ENCODE results near the gene HDGF. TPM values are rescaled to one million over a fixed set of nuclear protein-coding genes. Genes with fewer than 3 reads are reported as not detected.

Gene HDGF
- total RNA-seq, 2 donors from 2014 or later = 215 to 438 TPM

DNA sequence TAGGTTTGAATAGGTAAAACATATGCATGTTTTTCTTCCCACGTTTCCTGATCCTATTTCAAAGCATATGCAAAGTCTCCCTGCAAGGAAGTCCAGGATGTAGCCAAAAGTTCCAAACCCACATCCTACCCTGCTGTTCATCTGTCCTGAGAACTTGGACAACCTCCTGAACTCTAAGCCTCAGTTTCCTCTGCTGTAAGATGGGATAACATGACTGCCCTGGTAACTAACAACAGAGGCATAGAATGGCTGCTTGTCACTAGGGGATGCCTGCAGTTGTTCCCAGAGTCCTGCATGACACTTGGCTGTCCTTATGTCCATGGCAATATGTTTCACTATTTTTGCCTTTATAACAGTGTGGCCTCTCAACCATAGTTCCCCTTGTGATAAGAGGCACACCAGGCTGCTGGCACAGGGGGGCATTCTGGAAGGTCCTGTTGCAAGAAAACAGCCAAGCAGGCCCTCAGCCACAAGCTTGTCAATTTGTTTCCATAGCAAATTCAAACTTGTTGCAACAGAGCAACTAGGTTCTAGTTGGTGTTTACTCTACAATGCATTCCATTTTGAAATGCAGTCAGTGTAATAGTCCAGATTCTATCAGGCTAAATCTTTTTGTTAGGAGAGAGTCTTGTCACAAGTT, 1.5 kb upstream of the HDGF start:
- H3K36me3 ChIP-seq = no peaks in the 10 kb centered on the region
- H3K4me1 ChIP-seq = peaks cover 12% of the 10 kb centered on the region
- H3K27me3 ChIP-seq = no peaks in the 10 kb centered on the region
- TF ChIP-seq, protein P1, sequence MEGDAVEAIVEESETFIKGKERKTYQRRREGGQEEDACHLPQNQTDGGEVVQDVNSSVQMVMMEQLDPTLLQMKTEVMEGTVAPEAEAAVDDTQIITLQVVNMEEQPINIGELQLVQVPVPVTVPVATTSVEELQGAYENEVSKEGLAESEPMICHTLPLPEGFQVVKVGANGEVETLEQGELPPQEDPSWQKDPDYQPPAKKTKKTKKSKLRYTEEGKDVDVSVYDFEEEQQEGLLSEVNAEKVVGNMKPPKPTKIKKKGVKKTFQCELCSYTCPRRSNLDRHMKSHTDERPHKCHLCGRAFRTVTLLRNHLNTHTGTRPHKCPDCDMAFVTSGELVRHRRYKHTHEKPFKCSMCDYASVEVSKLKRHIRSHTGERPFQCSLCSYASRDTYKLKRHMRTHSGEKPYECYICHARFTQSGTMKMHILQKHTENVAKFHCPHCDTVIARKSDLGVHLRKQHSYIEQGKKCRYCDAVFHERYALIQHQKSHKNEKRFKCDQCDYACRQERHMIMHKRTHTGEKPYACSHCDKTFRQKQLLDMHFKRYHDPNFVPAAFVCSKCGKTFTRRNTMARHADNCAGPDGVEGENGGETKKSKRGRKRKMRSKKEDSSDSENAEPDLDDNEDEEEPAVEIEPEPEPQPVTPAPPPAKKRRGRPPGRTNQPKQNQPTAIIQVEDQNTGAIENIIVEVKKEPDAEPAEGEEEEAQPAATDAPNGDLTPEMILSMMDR (IDR thresholded peaks at IDR 0.05) = no peak
- no peak for DNase-seq
- no peak overlapping the region for H3K4me3 ChIP-seq
- H3K9me3 ChIP-seq = no peaks in the 10 kb centered on the region
- no peak overlapping the region for H3K27ac ChIP-seq
- peak overlapping the region in 1 of 2 donors; percentile 99 for H3K9ac ChIP-seq (ENCODE audit: low read depth in 2 of 2, low read length in 2 of 2)
- intact Hi-C loops (cut with DNase I) = no loop called here

DNA sequence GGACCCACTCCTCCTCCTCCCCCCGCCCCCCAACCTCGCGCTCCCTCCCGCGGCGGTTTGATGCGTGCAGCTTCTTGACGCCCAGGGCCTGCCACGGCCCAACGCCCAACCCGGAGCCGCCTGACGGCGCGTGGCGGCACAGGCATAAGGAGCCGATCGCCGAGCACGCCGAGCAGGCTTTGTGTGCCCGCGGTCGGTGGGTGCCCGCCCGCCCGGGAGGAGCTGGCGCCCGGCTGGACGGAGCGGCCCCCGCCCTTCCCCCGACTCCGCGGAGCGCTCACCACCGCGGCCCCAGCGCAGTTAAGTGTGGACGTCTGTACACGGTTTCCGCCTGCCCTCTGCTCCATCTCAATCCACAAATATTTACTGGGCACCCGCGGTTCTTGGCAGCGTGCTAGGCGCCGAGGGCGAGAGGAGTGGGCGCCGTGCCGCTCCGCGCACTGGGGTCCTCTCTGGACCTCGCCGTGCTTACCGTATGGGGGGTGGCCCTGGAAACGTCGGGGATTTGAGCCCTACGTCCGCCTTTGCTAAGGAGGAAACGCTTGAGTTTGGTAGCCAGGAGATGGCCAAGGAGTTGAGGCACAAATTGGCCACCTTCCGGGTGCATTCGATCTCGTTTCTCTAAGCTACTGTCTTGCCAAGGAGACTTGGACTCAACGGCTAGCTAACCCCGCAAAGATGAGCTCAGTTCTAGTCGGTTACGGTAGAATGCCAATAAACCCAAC, 444 bp upstream of the HDGF start:
- H3K27me3 ChIP-seq = no peaks in the 10 kb centered on the region
- peak overlapping the region; percentile 91 to 99 for H3K9ac ChIP-seq (ENCODE audit: low read depth in 2 of 2, low read length in 2 of 2)
- no peaks in the 10 kb centered on the region for H3K9me3 ChIP-seq
- H3K4me3 ChIP-seq = peak overlapping the region; percentile 95
- intact Hi-C loops (cut with DNase I) = no loop called here
- TF ChIP-seq, protein P1 (IDR thresholded peaks at IDR 0.05) = no peak
- H3K4me1 ChIP-seq = peaks cover 18% of the 10 kb centered on the region
- DNase-seq = peak; percentile 99
- peak overlapping the region; percentile 94 for H3K27ac ChIP-seq
- H3K36me3 ChIP-seq = no peaks in the 10 kb centered on the region

DNA sequence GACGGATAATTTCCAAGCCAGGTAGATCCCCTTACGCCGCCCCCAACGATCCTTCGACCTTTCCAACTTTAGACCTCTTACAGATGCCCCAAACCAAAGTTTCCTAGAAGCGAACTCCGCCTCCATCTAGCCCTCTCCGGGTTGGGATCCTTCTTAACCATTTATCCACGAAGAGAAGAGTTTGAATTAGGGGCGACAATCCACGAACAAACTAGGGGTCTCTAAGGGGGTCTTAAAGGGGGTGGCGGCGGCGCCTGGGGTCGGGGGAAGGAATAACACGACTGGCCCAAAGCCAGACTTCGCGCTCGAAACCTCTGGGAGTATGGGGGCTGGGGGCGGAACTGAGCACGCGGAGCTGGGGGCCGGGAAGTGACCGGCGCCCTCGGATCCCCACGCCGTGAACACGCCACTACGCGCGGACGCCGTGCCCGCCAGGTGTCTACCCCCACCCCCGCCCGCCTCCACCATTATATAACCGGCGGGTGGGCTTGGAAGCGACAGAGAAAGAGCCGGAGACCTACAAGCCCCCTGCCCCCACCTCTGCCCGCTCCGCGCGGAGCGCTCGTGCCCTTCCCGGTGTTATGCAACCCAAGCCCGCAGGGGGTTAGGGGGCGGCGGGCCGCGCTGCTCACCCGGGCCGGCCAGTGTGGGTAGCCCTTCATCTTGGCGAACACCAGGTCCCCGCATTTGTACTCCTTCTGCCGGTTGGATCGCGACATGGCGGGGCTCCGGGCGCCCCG, 594 bp downstream of the HDGF start:
- no peaks in the 10 kb centered on the region for H3K36me3 ChIP-seq
- H3K27ac ChIP-seq = peak overlapping the region; percentile 94
- no peaks in the 10 kb centered on the region for H3K27me3 ChIP-seq
- TF ChIP-seq, protein P1 (IDR thresholded peaks at IDR 0.05) = no peak
- peak overlapping the region; percentile 95 for H3K4me3 ChIP-seq
- peak; percentile 50 for DNase-seq
- no peaks in the 10 kb centered on the region for H3K9me3 ChIP-seq
- intact Hi-C loops (cut with DNase I) = no loop called here
- H3K9ac ChIP-seq (ENCODE audit: low read depth in 2 of 2, low read length in 2 of 2) = peak overlapping the region; percentile 98 to 99
- H3K4me1 ChIP-seq = peaks cover 27% of the 10 kb centered on the region

DNA sequence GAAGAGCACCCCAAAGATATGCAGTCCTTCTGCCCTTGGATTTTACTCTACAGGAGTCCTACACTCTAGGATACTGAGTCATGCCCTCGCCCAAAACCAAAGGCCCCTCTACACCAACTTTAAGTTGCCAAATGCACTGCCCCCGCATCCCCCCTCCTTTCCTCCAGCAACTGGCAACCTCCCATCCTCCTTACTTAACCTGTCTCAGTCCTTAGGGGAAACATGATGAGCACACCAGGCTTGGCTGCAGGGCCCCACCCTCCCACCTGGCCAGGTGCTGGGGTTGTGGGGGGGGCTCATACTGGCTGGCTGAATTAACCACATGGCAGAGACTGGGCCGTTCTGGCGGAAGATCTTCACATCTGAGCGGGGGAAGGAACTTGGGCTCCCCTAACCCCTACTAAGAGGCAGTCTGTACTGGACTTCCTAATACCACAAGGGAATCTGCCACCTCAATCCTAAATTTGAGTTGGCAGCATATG, 1.2 kb downstream of the HDGF start:
- no peaks in the 10 kb centered on the region for H3K27me3 ChIP-seq
- H3K9me3 ChIP-seq = no peaks in the 10 kb centered on the region
- TF ChIP-seq, protein P1 (IDR thresholded peaks at IDR 0.05) = no peak
- peak overlapping the region; percentile 94 for H3K27ac ChIP-seq
- intact Hi-C loops (cut with DNase I) = no loop called here
- H3K4me3 ChIP-seq = peak overlapping the region; percentile 95
- peaks cover 27% of the 10 kb centered on the region for H3K4me1 ChIP-seq
- DNase-seq = peak; percentile 73
- peak overlapping the region; percentile 98 to 99 for H3K9ac ChIP-seq (ENCODE audit: low read depth in 2 of 2, low read length in 2 of 2)
- no peaks in the 10 kb centered on the region for H3K36me3 ChIP-seq

DNA sequence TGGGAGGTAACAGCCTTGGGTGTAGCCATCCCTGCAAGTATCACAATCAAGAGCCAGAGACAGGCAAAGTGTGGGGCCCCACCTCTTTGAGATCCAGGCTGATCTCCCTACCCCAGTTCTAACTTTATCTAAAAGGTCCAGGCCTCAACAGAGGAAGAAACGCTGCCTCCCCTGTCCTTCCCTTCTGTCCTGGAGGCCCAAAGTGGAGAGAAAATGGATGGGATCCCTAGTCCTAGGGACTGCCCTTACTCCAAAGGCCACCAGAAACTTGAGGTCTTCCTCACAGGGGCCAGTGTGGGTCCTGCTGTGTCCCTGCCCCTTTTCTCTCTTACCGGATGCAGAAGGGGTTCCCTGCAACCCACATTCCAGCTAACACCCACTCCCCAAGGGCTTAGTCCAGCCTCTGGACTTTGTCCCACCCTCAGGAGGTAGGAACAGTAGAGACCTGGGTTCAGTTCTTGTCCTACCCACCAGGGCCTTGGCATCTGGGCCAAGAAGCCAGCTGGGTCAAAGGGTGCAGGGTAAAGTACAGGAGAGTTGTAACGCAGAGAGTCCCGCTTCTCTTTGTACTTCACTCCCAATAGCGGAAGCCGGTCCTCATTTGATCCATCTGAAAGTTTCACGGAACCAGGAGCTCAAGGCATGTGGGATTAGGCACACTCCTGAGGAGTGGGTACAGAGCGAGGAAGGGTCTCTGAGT, 1.9 kb downstream of the HDGF start:
- Histone ChIP-seq H3K9me3 (no peaks in the 10 kb centered on the region), H3K4me1 (peaks cover 27% of the 10 kb centered on the region), H3K27me3 (no peaks in the 10 kb centered on the region), H3K9ac (ENCODE audit: low read depth in 2 of 2, low read length in 2 of 2) (peak overlapping the region; percentile 98 to 99), H3K36me3 (no peaks in the 10 kb centered on the region), H3K4me3 (peak overlapping the region; percentile 95), H3K27ac (peak overlapping the region; percentile 94)
- TF ChIP-seq, protein P1 (IDR thresholded peaks at IDR 0.05) = no peak
- peak; percentile 81 for DNase-seq
- intact Hi-C loops (cut with DNase I) = no loop called here

Measured in colonic mucosa (tissue), 4 donors.